GM21360 (cell line): ENCODE measurements around the gene CLEC2D.
"Not testable (repeated sequence)": the region's sequence is repeated elsewhere in the genome, so short reads cannot be mapped to it uniquely, and the experiment has no call there.

Experiments
- ATAC-seq: cut with Tn5 transposase; IDR thresholded peaks from one replicate; pipeline ENCODE4 v1.9.1; 2021; ENCODE audit warnings: mild to moderate bottlenecking, moderate library complexity; ENCODE audit not compliant: unreplicated experiment

The CLEC2D gene

DNA sequence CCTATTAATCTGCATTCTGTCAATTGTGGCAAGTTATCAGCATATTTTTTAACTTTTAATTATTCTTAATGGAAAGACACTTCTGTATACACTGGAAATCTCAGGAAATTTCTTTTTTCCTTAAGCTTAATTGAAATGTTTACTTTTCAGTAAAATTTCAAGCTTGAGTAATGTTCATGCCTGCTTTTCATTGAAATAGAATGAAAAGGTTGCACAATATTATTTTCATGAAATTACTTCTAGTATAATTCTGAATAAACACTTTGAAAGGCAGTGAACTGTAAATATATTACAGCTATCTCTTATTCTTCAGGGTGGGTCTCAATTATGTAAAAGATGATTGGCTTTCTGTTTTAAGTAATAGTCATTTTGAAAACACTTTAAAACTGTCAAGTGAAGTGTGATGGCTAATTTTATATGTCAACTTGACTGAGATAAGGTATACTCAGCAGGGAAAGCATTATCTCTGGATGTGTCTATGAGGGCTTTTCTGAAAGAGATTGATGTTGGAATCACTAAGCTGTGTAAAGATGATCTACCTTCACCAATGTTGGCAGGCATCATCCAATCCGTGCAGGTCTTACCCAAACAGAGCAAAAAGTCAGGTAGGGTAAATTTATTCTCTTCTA is 29.9 kb downstream of the CLEC2D start:
- ATAC-seq: no peak

- no peak for ATAC-seq
Measured at GRCh38 chr12:9699898-9700605, 30.5 kb downstream of the CLEC2D start.

DNA sequence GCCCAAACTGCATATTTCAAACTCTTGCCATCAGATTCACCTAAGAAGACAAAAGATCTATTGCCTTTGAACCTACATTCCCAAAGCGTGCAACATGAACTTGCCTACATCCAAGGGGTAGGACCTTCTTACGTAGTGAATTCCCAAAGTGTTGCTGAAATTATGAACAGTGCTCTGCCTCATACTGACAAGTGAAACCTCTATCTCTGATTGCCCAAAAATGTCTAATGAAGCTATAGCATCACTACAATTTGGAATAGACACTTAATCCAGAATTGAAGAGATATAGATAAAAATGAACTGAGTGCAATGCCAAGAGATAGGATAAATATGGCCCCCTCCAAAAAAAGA is 31.1 kb downstream of the CLEC2D start:
- ATAC-seq: no peak

GRCh38 chr12:9701380-9702154 is 32.1 kb downstream of the CLEC2D start:
- ATAC-seq: no peak

GRCh38 chr12:9702255-9702654 is 32.7 kb downstream of the CLEC2D start:
- no peak for ATAC-seq

- ATAC-seq: not testable (repeated sequence)
Measured at GRCh38 chr12:9704561-9704960, 35.0 kb downstream of the CLEC2D start.

- no peak for ATAC-seq
Measured at GRCh38 chr12:9706086-9706685, 36.7 kb downstream of the CLEC2D start.

DNA sequence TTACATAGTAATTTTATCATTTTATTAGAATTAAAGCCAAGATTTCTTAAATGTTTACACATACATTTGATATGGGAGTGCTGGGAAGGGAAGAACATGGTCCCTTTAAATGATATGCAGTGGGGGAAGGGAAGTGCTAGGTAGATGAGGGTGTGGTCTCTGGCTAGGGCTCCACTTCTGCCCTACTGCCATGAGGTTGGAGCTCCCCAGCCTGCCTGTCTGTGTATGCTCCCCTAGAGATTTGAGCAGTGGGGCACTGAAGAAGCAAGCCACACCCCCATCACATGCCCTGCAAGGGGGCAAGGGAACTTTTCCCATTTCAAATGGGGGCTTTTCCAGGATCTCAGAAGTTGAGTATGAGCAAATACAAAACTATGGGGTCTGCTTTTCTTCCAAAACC is 37.8 kb downstream of the CLEC2D start:
- no peak for ATAC-seq

GRCh38 chr12:9707864-9708808 is 38.6 kb downstream of the CLEC2D start:
- ATAC-seq: no peak

GRCh38 chr12:9708853-9709252 is 39.3 kb downstream of the CLEC2D start:
- no peak for ATAC-seq

GRCh38 chr12:9710584-9711375 is 41.3 kb downstream of the CLEC2D start:
- ATAC-seq: no peak

GRCh38 chr12:9711664-9712063 is 42.2 kb downstream of the CLEC2D start:
- ATAC-seq: no peak

- ATAC-seq: peak; percentile 61
Measured at GRCh38 chr12:9713032-9713558, 43.6 kb downstream of the CLEC2D start.

DNA sequence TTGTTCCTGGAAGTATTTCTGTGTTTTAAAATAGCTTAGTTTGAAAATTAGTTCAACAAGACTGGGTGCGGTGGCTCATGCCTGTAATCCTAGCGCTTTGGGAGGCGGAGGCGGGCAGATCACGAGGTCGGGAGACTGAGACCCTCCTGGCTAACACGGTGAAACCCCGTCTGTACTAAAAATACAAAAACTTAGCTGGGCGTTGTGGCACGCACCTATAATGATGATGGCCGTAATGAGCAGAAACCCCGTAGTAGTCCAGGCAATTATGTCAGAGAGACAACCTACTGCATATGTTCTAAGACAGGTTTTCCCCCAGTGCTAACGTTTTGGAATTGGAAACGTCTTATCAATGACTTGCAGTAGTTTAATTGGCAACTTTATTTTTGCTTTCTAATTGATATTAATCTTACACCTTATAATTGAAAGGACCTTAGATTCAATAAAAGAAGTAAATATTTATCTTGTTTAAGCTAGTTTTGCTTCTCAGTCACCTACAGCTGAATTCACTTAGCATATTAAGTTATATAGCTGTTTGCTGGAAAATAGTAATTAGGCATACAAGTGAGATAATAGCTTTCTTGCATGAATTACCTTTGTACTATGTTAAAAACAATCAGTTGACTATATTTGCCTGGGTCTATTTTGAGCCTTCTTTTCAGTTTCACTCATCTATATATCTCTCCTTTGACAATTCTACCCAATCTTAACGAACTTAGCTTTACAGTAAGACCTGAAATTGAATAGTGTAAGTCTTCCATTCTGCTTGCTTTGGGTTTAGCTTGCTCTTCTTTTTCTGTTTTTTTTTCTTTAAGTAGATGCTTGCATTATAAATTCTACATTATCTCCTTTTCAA is 47.8 kb downstream of the CLEC2D start:
- no peak for ATAC-seq

DNA sequence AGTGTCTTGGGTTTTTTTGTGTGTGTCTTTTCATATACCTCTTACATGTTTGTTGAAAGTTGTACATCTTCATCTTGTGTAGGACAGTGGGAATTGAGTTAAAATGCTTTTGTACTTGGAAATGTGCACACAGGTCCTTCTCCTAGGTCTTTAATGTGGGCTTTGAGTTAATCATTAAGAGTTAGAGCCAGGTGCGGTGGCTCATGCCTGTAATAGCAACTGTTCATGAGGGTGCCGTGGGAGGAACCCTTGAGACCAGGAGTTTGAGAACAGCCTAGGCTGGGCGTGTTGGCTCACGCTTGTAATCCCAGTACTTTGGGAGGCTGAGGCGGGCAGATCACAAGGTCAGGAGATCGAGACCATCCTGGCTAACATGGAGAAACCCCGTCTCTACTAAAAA is 49.5 kb downstream of the CLEC2D start:
- ATAC-seq: no peak

DNA sequence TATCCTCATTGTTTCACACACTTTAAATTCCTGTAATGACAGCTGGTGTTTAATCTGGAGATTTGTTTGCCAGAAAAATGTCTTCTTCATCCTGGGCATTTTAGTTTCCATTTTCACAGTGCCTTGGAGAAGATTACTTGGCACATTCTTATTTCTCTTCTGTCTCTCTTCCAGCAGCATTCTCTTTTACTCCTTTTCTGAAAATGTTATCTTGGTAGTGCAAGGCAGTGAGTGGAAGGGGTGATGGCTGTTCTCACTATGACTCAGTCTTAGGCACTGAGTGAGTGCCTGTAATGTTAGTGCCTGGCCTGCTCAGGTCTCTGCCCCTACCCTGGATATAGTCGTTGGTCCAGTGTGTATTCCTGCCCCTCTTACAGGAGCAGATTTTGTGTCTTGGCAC is 50.3 kb downstream of the CLEC2D start:
- ATAC-seq: peak; percentile 43

DNA sequence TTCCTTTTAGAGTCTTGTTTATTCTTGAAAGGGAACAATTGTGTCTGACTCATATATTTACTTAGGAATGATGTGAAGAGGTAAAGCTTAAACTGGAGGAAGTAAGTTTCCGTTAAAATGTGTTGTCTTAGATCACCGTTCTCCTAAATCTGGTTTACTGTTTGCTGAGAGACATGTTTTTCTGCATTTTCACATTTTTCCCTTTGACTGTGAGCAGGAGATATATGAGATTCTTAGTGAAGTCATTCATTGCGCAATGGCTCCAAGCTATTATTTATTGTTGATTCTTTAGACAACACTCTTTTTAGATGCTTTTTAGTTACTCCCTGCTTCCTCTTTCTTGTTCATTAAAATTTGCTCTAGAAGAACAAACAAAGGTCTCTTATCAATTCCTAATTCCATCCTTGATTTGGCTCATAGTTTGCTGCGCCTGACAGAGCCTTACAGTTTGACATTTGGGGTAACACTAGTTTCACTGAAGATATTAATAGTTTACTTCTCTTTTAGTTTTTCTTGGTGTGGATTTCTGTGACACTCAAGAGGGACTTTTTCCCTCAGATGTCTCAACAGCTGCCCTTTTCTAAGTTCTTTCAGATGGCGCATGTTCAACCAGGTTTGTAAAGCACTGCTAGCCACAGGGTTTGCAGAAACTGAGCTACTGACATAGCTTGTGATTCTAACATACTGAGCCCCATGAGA is 52.0 kb downstream of the CLEC2D start:
- ATAC-seq: peak; percentile 42

DNA sequence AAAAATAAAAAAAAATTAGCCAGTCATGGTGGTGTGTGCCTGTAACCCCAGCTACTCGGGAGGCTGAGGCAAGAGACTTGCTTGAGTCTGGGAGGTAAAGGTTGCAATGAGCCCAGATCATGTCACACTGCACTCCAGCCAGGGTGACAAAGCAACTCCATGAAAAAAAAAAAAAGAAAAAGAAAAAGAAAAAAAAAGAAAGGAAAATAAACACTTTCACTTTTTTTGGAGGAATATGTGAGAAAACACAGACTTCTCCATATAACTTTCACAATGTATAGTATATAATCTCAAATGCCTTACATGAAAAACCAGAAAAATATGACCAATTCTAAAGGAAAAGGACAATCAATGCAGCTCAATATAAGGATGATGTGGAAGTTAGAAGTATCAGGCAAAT is 54.5 kb downstream of the CLEC2D start:
- no peak for ATAC-seq
